HCT116 (cell line): Measurements from ENCODE around the gene CERS2.

Experiments
- ATF3 ChIP-seq: IDR thresholded peaks from 2 replicates; pipeline ENCODE4 v1.6.1; 2012
- CTCF ChIP-seq, 3 experiments: fragments of 200-600 bp in 1 of 3; sonication (generic) in 1 of 3; IDR thresholded peaks in 2 of 3; conservative IDR thresholded peaks in 1 of 3; 2 replicates each; pipeline ENCODE4 v1.5.1; 2012 to 2017; ENCODE audit warnings: low read depth in 2 of 3, low read length in 2 of 3, antibody characterized with exemption in 1 of 3, borderline replicate concordance in 1 of 3, control low read depth in 1 of 3, mild to moderate bottlenecking in 1 of 3, mixed read lengths in 1 of 3, mixed run types in 1 of 3, moderate library complexity in 1 of 3; ENCODE audit not compliant: insufficient read depth in 1 of 3
- EZH2 ChIP-seq: fragments of 200-600 bp; sonication (generic); IDR thresholded peaks from 2 replicates; pipeline ENCODE4 v1.6.1; 2017; ENCODE audit warnings: antibody characterized with exemption, mixed run types
- EZH2phosphoT487 ChIP-seq: fragments of 200-600 bp; IDR thresholded peaks from 2 replicates; pipeline ENCODE4 v1.6.1; 2018; ENCODE audit warnings: antibody characterized with exemption, borderline replicate concordance
- JUND ChIP-seq: IDR thresholded peaks from 2 replicates; pipeline ENCODE4 v1.6.1; 2012
- POLR2A ChIP-seq: IDR thresholded peaks from 2 replicates; pipeline ENCODE4 v1.7.0; 2011; ENCODE audit warnings: borderline replicate concordance; ENCODE audit not compliant: insufficient read depth, insufficient read length; ENCODE audit errors: extremely low read depth
- POLR2AphosphoS5 ChIP-seq: IDR thresholded peaks from 2 replicates; pipeline ENCODE4 v1.6.1; 2011; ENCODE audit warnings: mild to moderate bottlenecking, low read depth, low read length, moderate library complexity
- REST ChIP-seq: IDR thresholded peaks from 2 replicates; pipeline ENCODE4 v1.6.1; 2012; ENCODE audit warnings: low read depth
- SRF ChIP-seq: IDR thresholded peaks from 2 replicates; pipeline ENCODE4 v1.6.1; 2012; ENCODE audit warnings: low read depth
- ZBTB33 ChIP-seq: IDR thresholded peaks from 2 replicates; pipeline ENCODE4 v1.6.1; 2011; ENCODE audit warnings: mild to moderate bottlenecking, low read length, moderate library complexity; ENCODE audit not compliant: insufficient replicate concordance; ENCODE audit errors: extremely low read depth
- ZFX ChIP-seq: fragments of 450-650 bp; IDR thresholded peaks from 2 replicates; pipeline ENCODE4 v1.6.1; 2017
- ZNF274 ChIP-seq: fragments of 200-500 bp; sonication (Bioruptor generic); IDR thresholded peaks from 2 replicates; pipeline ENCODE4 v1.6.1; 2014; ENCODE audit warnings: mild to moderate bottlenecking, low read depth, low read length, inconsistent platforms

DNA sequence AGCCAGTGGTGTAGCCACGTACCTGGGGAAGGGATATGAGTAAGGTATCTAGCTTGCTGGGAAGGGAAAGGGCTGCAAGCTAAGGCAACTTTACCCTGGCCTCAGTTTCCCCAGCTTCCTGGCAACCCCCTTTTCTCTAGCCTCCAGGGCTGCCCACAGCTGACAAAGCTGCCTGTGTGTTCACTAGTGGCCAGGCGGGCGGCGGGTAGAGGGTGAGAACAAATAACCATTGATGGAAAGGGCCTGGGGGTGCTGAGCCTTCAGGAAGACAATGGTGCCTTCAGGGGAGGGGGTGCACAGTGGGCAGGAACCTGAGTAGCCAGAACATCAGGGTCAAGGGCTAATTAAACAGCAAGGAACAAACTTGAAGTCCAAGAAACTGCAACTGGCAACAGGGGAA lies 6.1 kb downstream of the CERS2 start:
- TF ChIP-seq REST, result no peak
- TF ChIP-seq CTCF (IDR thresholded peaks at IDR 0.05 in 2 of 3, conservative IDR thresholded peaks at IDR 0.05 in 1 of 3; ENCODE audit: borderline replicate concordance in 1 of 3, insufficient read depth in 1 of 3, low read depth in 2 of 3, low read length in 2 of 3), result no peak
- TF ChIP-seq EZH2, result no peak
- no peak for TF ChIP-seq ZFX
- no peak for TF ChIP-seq POLR2A
- no peak for TF ChIP-seq SRF
- no peak for TF ChIP-seq POLR2AphosphoS5
- no peak for TF ChIP-seq JUND
- no peak for TF ChIP-seq ATF3
- TF ChIP-seq ZBTB33, result no peak
- no peak for TF ChIP-seq ZNF274
- no peak for TF ChIP-seq EZH2phosphoT487
